Measurements from ENCODE around the gene NEK9. TPM values are rescaled to one million over a fixed set of nuclear protein-coding genes. Genes with fewer than 3 reads are reported as not detected.

Gene NEK9
- 19.9 and 24.8 TPM in 2 replicates for total RNA-seq

DNA sequence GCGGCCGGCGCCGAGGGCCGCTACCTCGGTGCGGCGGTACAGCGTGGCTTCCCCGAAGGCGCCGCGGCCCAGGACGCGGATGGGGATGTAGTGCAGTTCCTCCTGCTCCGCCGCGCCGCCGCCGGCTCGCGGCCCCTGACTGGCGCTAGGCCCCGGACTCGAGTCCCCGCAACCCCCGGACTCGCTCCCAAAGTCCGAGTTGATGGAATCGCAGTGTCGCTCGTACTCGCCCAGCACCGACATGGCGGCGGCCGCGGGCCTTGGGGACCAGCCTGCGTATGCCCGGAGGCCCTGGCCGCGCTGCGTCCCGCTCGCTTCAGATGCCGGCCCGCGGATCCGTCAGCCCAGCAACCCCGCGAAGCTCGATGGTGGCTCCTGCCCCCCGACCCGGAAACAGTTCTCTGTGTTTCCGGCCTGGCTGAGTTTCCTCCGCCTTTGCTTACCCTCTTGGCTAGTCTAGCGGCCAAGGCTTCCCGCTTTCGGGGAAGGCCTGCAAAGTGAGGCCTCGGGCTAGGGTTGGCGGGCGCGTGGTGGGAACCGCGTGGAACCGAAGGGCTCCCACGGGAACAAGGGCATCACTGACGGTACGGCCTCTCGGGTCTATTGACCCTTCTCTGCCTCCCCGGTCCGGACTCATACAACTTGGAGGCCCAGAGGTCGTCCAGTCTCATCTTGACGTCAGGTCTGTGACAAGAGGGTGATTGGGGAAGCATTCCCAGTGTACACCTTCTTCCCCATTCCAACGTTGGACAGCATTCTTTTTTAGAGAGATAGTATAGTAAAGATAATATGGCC is at the start of gene NEK9:
Gene NEK9, minus strand, starts transcription at position 370 of the 795 bp plus-strand sequence. Its CDS starts 127 bp downstream, at position 243.

DNA sequence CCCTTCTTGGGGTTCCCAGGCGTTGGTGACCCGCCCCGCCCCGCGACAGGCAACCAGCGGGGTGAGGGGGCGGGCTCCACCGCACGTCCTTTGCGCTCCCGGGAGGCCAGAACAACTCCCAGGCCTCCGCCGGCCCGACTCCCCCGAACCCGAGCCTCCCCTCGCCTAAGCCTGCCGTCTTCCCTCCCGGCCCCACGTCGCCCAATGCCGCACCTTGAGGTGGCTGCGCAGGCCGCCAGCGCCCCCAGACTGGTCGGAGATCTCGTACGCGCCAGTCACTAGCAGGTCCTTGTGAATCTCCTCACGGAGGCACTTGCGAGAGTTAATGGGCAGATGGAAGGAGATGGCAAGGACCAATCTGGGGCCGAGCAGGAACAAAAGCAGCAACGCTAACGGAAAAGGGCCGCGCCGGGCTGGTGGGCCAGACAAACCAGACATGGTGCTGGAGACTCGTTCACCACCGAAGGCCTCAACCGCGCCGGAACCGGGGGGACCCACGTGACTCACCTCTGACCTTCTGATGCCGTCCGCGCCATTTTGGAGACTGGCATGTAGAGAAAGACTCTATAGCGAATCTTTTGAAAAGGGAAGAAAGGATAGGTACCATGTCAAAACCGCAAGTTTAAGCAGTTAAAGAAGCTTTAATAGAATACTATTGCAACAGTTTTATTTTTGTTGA is 49.4 kb upstream of the NEK9 start, which contains the start of gene TMED10:
Gene TMED10, minus strand, starts transcription at position 471 of the 679 bp plus-strand sequence. Its CDS starts 33 bp downstream, at position 438.

DNA sequence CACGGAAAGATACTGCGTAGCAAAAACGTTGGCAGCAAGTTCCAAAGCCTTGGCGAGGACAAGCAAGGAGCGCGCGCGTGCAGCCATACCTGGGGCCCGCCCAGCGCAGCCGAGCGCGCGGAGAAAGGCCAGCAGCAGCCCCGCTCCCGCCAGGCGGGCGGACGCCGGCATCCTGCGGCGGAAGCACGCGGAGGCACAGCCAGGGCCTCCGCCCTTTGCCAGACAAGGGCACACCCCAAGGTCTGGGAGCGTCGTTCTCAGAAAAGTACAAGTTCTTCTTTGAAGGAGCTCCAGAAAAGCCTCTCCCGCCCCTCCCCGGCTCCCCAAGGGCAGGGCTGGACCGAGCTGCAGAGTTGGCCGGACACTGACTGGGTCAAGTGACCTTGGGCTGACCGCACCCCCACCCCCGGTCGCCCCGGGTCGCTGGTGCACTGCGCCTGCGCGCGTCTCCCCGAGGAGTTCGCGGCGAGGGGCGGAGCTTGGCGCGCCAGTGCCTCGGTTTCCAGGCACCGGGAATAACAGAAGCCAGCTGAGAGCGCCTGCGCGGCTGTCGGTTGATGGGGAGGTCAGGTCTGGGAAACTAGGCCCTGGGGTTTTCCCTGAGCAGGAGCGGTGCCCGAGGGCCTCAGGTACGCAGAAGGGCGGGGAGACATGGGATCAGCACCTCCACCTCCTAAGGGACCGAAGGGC is 57.6 kb downstream of the NEK9 start, which contains the start of gene ZC2HC1C:
Gene ZC2HC1C, plus strand, starts transcription at position 521 of the 690 bp plus-strand sequence. CDS start 933 bp downstream, outside the sequence.

DNA sequence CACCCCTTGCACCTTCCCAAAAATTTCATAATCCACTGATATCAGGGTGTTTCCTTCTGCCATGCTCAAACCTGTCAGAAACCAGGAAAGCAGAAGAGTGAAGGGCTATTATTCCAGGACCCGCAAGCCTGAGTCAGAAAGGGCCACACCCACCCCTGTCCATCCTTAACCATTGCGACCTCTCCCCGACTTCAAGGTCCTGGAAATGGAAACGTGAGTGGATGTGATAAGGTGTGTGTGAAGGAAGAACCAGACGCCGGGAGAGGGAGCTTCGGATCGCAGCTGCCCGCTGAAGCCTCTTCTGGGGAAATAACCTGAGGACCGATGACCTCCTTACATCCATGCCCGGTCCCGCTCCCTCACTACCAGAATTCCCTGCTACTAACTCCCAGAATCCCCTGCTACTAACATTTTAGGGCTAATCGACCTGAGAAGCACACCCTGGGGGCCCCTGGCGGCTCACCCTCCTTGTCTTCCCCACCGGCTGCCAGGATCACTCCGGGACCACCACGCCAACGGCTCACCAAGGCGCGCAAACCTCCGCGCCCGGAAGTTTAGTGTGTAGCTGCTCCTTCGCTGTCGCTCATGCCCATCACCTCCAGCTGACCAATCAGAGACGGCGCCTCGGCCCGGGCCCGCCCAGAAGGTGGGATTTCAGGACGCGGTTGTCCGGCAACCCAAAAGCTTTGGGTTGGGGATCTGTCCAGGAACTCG is 63.2 kb downstream of the NEK9 start, which contains the start of gene ACYP1:
Gene ACYP1, minus strand, starts transcription at position 534 of the 714 bp plus-strand sequence. Its CDS starts 471 bp downstream, at position 63.

DNA sequence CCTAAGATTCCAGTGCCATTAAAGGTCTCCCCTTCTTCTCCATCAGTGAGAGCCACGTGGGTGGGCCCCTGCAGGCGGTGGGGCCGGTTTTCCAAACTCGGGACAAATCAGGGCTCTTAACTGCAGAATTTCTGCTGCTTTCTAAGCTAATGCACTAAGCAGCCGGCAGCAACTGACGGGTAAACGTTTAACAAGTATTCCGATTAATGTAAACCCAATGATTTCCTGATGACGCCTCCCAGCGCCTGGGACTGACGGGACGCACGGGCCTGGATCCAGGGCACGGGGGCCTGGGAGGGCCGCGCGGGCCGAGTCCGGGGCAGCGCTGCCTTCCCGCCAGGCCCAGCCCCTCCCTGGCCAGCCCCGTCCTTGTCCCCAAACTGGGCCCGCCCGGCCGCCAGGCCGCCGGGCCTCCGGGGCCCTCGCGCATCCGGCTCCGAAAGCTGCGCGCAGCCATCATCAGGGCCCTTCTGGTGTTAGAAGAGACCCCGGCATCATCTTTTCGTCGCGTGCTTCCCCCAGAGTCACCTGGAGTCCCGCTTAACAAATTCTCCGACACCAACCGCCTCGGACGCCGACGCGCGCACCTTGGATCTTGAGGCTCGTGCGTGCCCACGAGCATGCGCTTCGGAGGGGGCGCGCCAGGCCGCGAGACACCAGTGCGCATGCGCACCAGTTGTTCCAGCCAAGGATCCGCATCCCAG is 75.8 kb downstream of the NEK9 start, which contains the start of gene MLH3:
Gene MLH3, minus strand, starts transcription at position 616 of the 704 bp plus-strand sequence. CDS start 1,812 bp downstream, outside the sequence.

Small RNA genes lying within 50 kb of the gene (small RNA-seq; reads per million reads assigned to genes)
- not detected for gene HIF1AP1

Other genes starting within 250 kb of the NEK9 start
- gene DLST, start 245.1 kb downstream of the NEK9 start, total RNA-seq = 68.3 and 77.8 TPM in 2 replicates
- gene RPS6KL1, start 203.8 kb downstream of the NEK9 start, total RNA-seq = 10.5 and 14.7 TPM in 2 replicates
- 320 and 421 TPM in 2 replicates for gene PGF, start 171.5 kb downstream of the NEK9 start, total RNA-seq
- gene EIF2B2, start 124.1 kb downstream of the NEK9 start, total RNA-seq = 79.4 and 187 TPM in 2 replicates
- 15.7 and 19.5 TPM in 2 replicates for gene MLH3, start 75.6 kb downstream of the NEK9 start, total RNA-seq
- 7.3 and 8.8 TPM in 2 replicates for gene ACYP1, start 63.0 kb downstream of the NEK9 start, total RNA-seq
- gene ZC2HC1C, start 57.4 kb downstream of the NEK9 start, total RNA-seq = 0.67 and 1.6 TPM in 2 replicates
- gene TMED10, start 49.6 kb upstream of the NEK9 start, total RNA-seq = 282 and 308 TPM in 2 replicates
- gene FOS, start 151.8 kb upstream of the NEK9 start, total RNA-seq = 2.1 and 3.9 TPM in 2 replicates

Data from vein endothelial cell (primary cell).